ENCODE results near the gene MMP15. TPM values are rescaled to one million over a fixed set of nuclear protein-coding genes. Genes with fewer than 3 reads are reported as not detected.

The MMP15 gene
- total and polyA plus RNA-seq, 2 of the 13 experiments (the other 11 are each of a cell fraction or from before 2014, with no cell fraction given), result 35.2 to 44.9 TPM

GRCh38 chr16:58000706-58001676 is 24.6 kb upstream of the MMP15 start, which contains the start of gene USB1 (continued):
- TF ChIP-seq ZNF101 (CRISPR knock-in tag; IDR thresholded peaks at IDR 0.05; ENCODE audit: borderline replicate concordance, low read depth) (no peak), ZNF44 (CRISPR knock-in tag; IDR thresholded peaks at IDR 0.05) (0 out of 2 replicates have a peak, but pooled peaks have one; percentile 56), NFRKB (IDR thresholded peaks at IDR 0.05) (no peak), SRSF9 (IDR thresholded peaks at IDR 0.05; ENCODE audit: borderline replicate concordance, insufficient read depth, low read depth, low read length, poor library complexity, severe bottlenecking) (no peak), FOXK1 (CRISPR knock-in tag; IDR thresholded peaks at IDR 0.05; ENCODE audit: borderline replicate concordance, low read depth) (0 out of 2 replicates have a peak, but pooled peaks have one; percentile 36), NFIB (CRISPR knock-in tag; IDR thresholded peaks at IDR 0.05; ENCODE audit: borderline replicate concordance) (no peak), BRD4 (CRISPR knock-in tag; IDR thresholded peaks at IDR 0.05) (peak; percentile 30; the same call in 1 of the 2 replicates), ZNF234 (CRISPR knock-in tag; conservative IDR thresholded peaks at IDR 0.05) (no peak), DNMT3B (CRISPR knock-in tag; conservative IDR thresholded peaks at IDR 0.05) (no peak), AFF4 (CRISPR knock-in tag; IDR thresholded peaks at IDR 0.05) (no peak), EP300 (IDR thresholded peaks at IDR 0.05; ENCODE audit: low read depth in 2 of 2, low read length in 2 of 2) (0 out of 4 replicates have a peak, but pooled peaks of 1 of the 2 experiments have one; percentile 9), EP300 (CRISPR knock-in tag; IDR thresholded peaks at IDR 0.05; ENCODE audit: borderline replicate concordance) (no peak), ZNF10 (CRISPR knock-in tag; IDR thresholded peaks at IDR 0.05; ENCODE audit: borderline replicate concordance, low read depth) (no peak), MAFK (conservative IDR thresholded peaks at IDR 0.05 in 1 of 2, IDR thresholded peaks at IDR 0.05 in 1 of 2; ENCODE audit: low read length in 2 of 2) (no peak), ZNF317 (CRISPR knock-in tag; IDR thresholded peaks at IDR 0.05) (peak; percentile 51; the same call in 1 of the 2 replicates), ADNP (CRISPR knock-in tag; IDR thresholded peaks at IDR 0.05) (0 out of 2 replicates have a peak, but pooled peaks have one; percentile 37), HOMEZ (CRISPR knock-in tag; IDR thresholded peaks at IDR 0.05; ENCODE audit: low read depth) (no peak), HNRNPK (IDR thresholded peaks at IDR 0.05; ENCODE audit: low read depth, low read length, poor library complexity, severe bottlenecking) (peak; percentile 56), CERS6 (CRISPR knock-in tag; IDR thresholded peaks at IDR 0.05) (no peak), TEAD2 (CRISPR knock-in tag; IDR thresholded peaks at IDR 0.05) (no peak), PRPF4 (IDR thresholded peaks at IDR 0.05; ENCODE audit: low read depth, low read length, poor library complexity, severe bottlenecking) (no peak)

Measured in HepG2 (cell line).